Renal pelvis (tissue), 4 donors: ENCODE results near the gene ADCY1. TPM values are rescaled to one million over a fixed set of nuclear protein-coding genes. Genes with fewer than 3 reads are reported as not detected.
"Not testable (repeated sequence)": the region's sequence is repeated elsewhere in the genome, so short reads cannot be mapped to it uniquely, and the experiment has no call there.

Experiments used
- DNase-seq: peaks from one replicate; pipeline ENCODE4 v3.0.0-alpha.2; 2013
- polyA plus RNA-seq, 3 donors: library from polyadenylated mRNA; unstranded; fragments of 120-200 nt; gene quantifications; one replicate each; pipeline ENCODE4 v1.2.1, GENCODE V29; 2013; ENCODE audit not compliant: insufficient read length in 3 of 3

ADCY1 gene
- polyA plus RNA-seq, 3 donors = 3.6 to 3.8 (median 3.7) TPM

- not testable (repeated sequence) for DNase-seq
Observed at GRCh38 chr7:45731692-45732443, 157.7 kb downstream of the ADCY1 start.

DNA sequence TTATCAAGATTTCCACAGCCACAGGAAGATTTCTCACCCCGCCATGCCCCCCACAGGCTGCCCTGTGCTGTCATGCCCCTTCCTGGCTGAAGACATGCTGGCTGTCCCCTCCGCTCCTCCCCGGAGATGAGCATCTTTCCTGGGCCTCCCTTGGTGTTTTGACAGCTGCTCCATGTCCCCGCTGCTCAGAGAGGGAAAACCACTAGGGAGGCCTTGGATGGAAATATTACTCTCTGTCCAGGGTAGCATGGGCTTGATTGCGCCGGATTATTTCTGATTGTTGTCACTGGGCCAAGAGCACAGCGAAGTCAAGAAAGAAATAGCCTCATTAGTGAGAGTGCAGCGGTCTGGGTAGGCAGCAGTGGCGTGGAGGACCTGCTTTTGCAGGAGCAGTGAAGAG lies 164.8 kb downstream of the ADCY1 start:
- DNase-seq = peak; percentile 10

GRCh38 chr7:45740573-45740972 lies 166.4 kb downstream of the ADCY1 start:
- DNase-seq = not testable (repeated sequence)

GRCh38 chr7:45748976-45749375 lies 174.8 kb downstream of the ADCY1 start:
- DNase-seq = not testable (repeated sequence)

DNA sequence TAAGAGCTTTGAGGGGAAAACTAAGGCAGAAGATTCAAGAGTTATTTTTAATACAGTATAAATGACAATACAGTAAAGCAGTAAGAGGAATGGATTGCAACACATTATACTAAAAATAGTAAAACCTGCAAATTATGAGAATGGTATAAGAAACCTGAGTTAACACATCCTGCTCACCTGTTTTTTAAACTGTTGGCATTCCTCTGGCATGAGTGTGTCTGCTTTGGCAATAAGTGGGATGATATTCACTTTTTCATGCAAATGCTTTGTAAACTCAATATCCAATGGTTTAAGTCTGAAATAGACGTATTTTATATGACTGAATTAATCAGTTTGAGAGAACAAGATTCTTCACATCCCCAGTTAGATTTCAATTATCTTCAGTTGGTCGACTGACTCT lies 177.2 kb downstream of the ADCY1 start:
- DNase-seq = not testable (repeated sequence)

DNA sequence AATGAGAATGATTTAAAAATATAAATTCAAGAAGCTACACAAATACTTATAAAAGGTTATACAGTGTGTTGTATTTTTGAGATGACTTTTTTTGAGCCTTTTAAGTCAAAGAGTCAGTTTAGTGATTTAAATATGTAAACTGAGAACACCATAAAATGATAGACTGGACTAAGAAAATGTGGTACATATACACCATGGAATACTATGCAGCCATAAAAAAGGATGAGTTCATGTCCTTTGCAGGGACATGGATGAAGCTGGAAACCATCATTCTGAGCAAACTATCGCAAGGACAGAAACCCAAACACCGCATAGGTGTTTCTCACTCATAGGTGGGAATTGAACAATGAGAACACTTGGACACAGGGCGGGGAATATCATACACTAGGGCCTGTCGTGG lies 182.2 kb downstream of the ADCY1 start:
- DNase-seq = not testable (repeated sequence)

- not testable (repeated sequence) for DNase-seq
Observed at GRCh38 chr7:45756757-45757156, 182.6 kb downstream of the ADCY1 start.

- DNase-seq = not testable (repeated sequence)
Observed at GRCh38 chr7:45759464-45759863, 185.3 kb downstream of the ADCY1 start.

DNA sequence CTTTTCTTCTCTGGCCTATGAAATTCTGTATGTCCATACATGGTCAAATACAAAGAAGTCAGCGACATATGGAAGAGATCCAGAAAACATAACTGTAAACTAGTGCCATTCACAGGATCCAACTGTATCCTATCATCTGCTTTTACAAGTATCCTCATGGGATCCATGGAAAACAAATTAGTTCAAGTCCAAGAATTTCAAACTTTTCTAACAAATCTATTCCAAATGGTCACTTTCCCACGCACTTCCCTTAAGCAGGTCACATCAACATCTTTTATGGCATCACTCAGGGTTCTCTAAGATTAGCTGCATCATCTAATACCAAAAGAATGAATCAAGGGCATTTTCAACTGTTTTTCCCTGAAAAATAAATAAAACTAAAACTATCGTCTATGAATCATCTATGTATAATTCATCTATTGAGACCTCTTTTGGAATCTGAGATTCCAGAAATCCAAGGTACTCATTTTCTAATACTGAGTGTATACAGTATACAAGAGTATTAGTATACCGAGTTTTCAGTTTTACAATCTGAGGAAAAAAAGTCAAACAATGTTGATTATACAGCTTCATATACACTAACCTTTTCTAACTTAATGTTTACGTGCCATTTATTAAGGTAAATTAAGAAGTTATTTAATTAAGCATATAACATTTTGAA lies 187.5 kb downstream of the ADCY1 start:
- DNase-seq = peak; percentile 48

- DNase-seq = not testable (repeated sequence)
Observed at GRCh38 chr7:45762225-45762994, 188.2 kb downstream of the ADCY1 start.

DNA sequence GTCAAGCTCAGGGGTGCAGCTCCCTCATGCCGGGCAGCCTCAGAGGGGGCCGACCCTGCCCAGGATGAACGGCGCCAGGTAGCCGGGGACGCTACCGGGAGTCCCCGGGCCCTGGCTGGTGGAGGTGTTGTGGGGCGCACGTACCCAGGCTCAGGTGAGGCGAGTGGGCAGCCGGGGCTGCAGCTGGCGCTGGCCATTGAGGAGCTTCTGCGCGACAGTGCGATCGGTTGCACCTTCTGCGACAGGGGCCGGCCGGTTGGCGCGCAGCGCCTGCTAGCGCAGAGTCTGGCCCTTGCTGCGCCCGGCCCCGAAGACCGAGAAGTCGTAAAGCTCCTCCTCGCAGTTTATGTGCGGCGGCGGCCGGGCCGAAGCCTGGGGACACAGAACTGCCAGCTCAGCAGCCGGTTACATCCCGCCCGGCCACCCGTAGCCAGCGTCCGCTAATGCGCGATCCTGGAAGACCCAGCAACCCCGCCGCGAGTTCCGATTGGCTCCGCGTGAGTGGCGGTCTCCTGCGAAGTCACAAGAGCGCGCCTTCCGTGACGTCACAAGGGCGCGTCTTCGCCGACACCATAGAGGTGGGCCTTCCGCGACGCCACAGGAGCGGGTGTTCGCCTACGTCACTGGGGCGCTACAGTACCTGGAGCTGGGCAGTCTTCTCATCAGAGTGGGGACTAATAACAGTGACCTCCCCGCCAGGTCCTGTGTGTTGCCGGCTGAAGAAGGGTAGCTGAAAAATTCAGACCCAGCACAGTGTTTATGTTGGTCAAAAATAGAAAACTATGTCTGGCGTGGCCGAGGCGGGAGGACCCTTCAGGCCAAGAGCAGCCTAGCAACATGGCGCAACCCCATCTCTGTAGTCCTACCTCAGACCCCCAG lies 194.6 kb downstream of the ADCY1 start:
- peak; percentile 99 for DNase-seq

DNA sequence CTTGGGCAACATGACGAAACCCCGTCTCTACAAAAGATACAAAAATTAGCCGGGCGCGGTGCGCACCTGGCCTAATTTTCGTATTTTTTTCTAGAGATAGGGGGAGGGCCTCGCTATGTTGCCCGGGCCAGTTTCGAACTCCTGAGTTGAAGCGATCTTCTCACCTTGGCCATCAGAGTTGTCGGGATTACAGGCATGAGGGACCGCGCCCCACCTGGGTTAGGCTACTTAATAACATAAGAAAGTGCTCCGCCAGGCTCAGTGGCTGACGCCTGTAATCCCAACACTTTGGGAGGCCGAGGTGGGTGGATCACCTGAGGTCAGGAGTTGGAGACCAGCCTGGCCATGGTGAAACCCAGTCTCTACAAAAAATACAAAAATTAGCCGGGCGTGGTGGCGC lies 195.5 kb downstream of the ADCY1 start:
- not testable (repeated sequence) for DNase-seq
